Mesenchymal stem cell (in vitro differentiated cells and primary cell): ENCODE results near the gene LGALS8.
A peak's percentile ranks its signal among the peaks of the same experiment; 100 is the strongest.

Source experiments
- DNase-seq: peaks from one replicate; pipeline ENCODE4 v3.0.0-alpha.2; 2013
- H2AFZ ChIP-seq: one replicate; pipeline ENCODE4 v1.6.1; 2013; ENCODE audit warnings: low read depth, mild to moderate bottlenecking, control low read depth, inconsistent platforms, low read length, moderate library complexity
- H2AK5ac ChIP-seq: 2 replicates; pipeline ENCODE4 v1.6.1; 2013; ENCODE audit warnings: low read length, moderate library complexity, mild to moderate bottlenecking, inconsistent platforms; ENCODE audit not compliant: severe bottlenecking
- H2BK120ac ChIP-seq: one replicate; pipeline ENCODE4 v1.6.1; 2013; ENCODE audit warnings: low read depth, mild to moderate bottlenecking, inconsistent platforms, low read length, moderate library complexity
- H2BK12ac ChIP-seq, 2 experiments: one replicate each; pipeline ENCODE4 v1.6.1; 2013; ENCODE audit warnings: inconsistent platforms in 2 of 2, low read length in 2 of 2, mild to moderate bottlenecking in 2 of 2, moderate library complexity in 2 of 2, control low read depth in 1 of 2
- H2BK15ac ChIP-seq: one replicate; pipeline ENCODE4 v1.6.1; 2013; ENCODE audit warnings: mild to moderate bottlenecking, low read depth, inconsistent platforms; ENCODE audit not compliant: poor library complexity, severe bottlenecking
- H2BK5ac ChIP-seq: 2 replicates; pipeline ENCODE4 v1.6.1; 2013; ENCODE audit warnings: low read depth, mild to moderate bottlenecking, low read length, control low read depth, inconsistent platforms; ENCODE audit not compliant: poor library complexity, severe bottlenecking
- H3K14ac ChIP-seq, 2 experiments: one replicate each; pipeline ENCODE4 v1.6.1; 2013; ENCODE audit warnings: inconsistent platforms in 2 of 2, low read length in 2 of 2, control low read depth in 1 of 2, mild to moderate bottlenecking in 1 of 2, moderate library complexity in 1 of 2
- H3K18ac ChIP-seq, 2 experiments: one replicate each; pipeline ENCODE4 v1.6.1; 2013; ENCODE audit warnings: inconsistent platforms in 2 of 2, low read length in 2 of 2, control low read depth in 1 of 2, low read depth in 1 of 2, mild to moderate bottlenecking in 1 of 2
- H3K23ac ChIP-seq, 2 experiments: one replicate each; pipeline ENCODE4 v1.6.1; 2013; ENCODE audit warnings: inconsistent platforms in 2 of 2, low read length in 2 of 2, mild to moderate bottlenecking in 2 of 2, moderate library complexity in 2 of 2, control low read depth in 1 of 2
- H3K27ac ChIP-seq: 2 replicates; pipeline ENCODE4 v1.5.1; 2013; ENCODE audit warnings: mild to moderate bottlenecking, moderate library complexity, low read length, control low read depth, inconsistent platforms; ENCODE audit not compliant: poor library complexity, severe bottlenecking
- H3K27me3 ChIP-seq, 2 experiments: 2 replicates each; pipeline versions ENCODE4 v1.6.1 to v1.7.0; 2013; ENCODE audit warnings: low read length in 2 of 2, mild to moderate bottlenecking in 2 of 2, moderate library complexity in 2 of 2, control low read depth in 1 of 2, inconsistent platforms in 1 of 2; ENCODE audit not compliant: control insufficient read depth in 1 of 2, insufficient read depth in 1 of 2
- H3K36me3 ChIP-seq, 2 experiments: 2 replicates each; pipeline versions ENCODE4 v1.6.1 to v1.7.0; 2013; ENCODE audit warnings: low read length in 2 of 2, control low read depth in 1 of 2, inconsistent platforms in 1 of 2, low read depth in 1 of 2, mild to moderate bottlenecking in 1 of 2; ENCODE audit not compliant: insufficient read depth in 2 of 2, control insufficient read depth in 1 of 2
- H3K4ac ChIP-seq, 2 experiments: one replicate each; pipeline ENCODE4 v1.6.1; 2013; ENCODE audit warnings: inconsistent platforms in 2 of 2, low read length in 2 of 2, mild to moderate bottlenecking in 2 of 2, moderate library complexity in 2 of 2, control low read depth in 1 of 2, low read depth in 1 of 2
- H3K4me1 ChIP-seq: 2 replicates; pipeline ENCODE4 v1.6.1; 2013; ENCODE audit warnings: low read depth, low read length, control low read depth; ENCODE audit not compliant: control insufficient read depth, insufficient read depth
- H3K4me2 ChIP-seq: 2 replicates; pipeline ENCODE4 v1.6.1; 2013; ENCODE audit warnings: low read length, mild to moderate bottlenecking, inconsistent platforms; ENCODE audit not compliant: poor library complexity, severe bottlenecking
- H3K4me3 ChIP-seq, 2 experiments: 2 replicates each; pipeline versions ENCODE4 v1.5.1 to v1.7.0; 2013; ENCODE audit warnings: low read length in 2 of 2, mild to moderate bottlenecking in 2 of 2, control low read depth in 1 of 2, low read depth in 1 of 2; ENCODE audit not compliant: insufficient read depth in 1 of 2
- H3K79me1 ChIP-seq: replicated peaks from 2 replicates; pipeline ENCODE4 v1.6.1; 2013; ENCODE audit warnings: mild to moderate bottlenecking, control low read depth, low read length, inconsistent platforms; ENCODE audit not compliant: poor library complexity, severe bottlenecking
- H3K9ac ChIP-seq: 2 replicates; pipeline ENCODE4 v1.7.0; 2013; ENCODE audit warnings: mild to moderate bottlenecking, low read length, moderate library complexity
- H3K9me3 ChIP-seq: 2 replicates; pipeline ENCODE4 v1.7.0; 2013; ENCODE audit warnings: mild to moderate bottlenecking, low read length; ENCODE audit not compliant: control insufficient read depth
- H4K8ac ChIP-seq: one replicate; pipeline ENCODE4 v1.6.1; 2013; ENCODE audit warnings: inconsistent platforms, mild to moderate bottlenecking, low read length, moderate library complexity
- H4K91ac ChIP-seq: one replicate; pipeline ENCODE4 v1.6.1; 2013; ENCODE audit warnings: mild to moderate bottlenecking, low read length, inconsistent platforms
- WGBS: methylation state at CpG from one replicate; pipeline ENCODE4 v1.1.7; 2013; ENCODE audit warnings: mixed read lengths; 5-methylcytosine and 5-hydroxymethylcytosine counted together

The LGALS8 gene

GRCh38 chr1:236565530-236565929, 41.7 kb downstream of the LGALS8 start:
- no peak overlapping the region for H3K9ac ChIP-seq
- H3K9me3 ChIP-seq: no peaks in the 10 kb centered on the region
- H3K4me1 ChIP-seq: peaks cover 4% of the 10 kb centered on the region
- H4K8ac ChIP-seq: no peak overlapping the region
- H2BK12ac ChIP-seq: no peak overlapping the region
- no peak overlapping the region for H3K18ac ChIP-seq
- H3K14ac ChIP-seq: no peak overlapping the region
- H2AK5ac ChIP-seq: no peak overlapping the region
- no peak overlapping the region for H4K91ac ChIP-seq
- no peaks in the 10 kb centered on the region for H3K27me3 ChIP-seq
- H3K4me3 ChIP-seq: no peak overlapping the region
- H2BK15ac ChIP-seq: no peak overlapping the region
- peaks cover 4% of the 10 kb centered on the region for H3K79me1 ChIP-seq
- DNase-seq: no peak
- H3K4me2 ChIP-seq: no peak overlapping the region
- H3K4ac ChIP-seq: no peak overlapping the region
- peaks cover 26 to 96% of the 10 kb centered on the region in 2 experiments for H3K36me3 ChIP-seq
- no peak overlapping the region for H2BK120ac ChIP-seq
- H2BK5ac ChIP-seq: no peak overlapping the region
- peak overlapping the region; percentile 76 for H3K27ac ChIP-seq
- no peak overlapping the region for H2AFZ ChIP-seq
- H3K23ac ChIP-seq: no peak overlapping the region
- WGBS: no CpG with 5 or more reads among the region's 5 CpGs

DNA sequence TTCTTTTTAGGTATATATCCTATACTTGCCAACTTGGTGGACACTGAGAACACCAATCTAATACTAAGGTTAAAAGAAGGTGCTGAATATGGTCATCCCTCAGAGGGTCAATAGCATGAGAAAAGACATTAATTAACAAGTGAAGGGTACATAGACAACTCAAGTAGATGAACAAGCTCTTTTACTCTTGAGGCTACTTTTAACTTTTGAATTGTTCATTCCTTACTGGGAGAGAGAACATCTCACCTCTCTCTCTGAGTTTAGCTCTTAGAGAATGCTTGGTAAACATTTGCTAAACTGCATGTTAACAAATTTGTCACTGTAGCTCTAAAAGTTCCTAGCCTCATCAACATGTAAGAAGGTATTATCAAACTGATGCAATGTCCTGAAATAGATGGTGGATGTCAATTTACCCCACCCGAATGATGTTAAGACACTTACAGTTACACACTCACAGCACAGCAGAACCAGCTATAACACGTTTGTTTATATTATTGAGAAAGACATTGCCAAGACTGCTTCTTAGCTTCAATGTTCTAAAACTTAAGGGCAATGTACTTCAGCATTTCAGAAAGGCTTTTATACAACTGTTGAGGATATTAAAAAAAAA, 44.6 kb downstream of the LGALS8 start:
- Histone ChIP-seq H3K4me2 (no peak overlapping the region), H3K27ac (no peak overlapping the region), H2BK15ac (no peak overlapping the region), H3K14ac (no peak overlapping the region), H3K4me3 (no peak overlapping the region), H3K36me3 (peaks cover 29 to 97% of the 10 kb centered on the region in 2 experiments), H4K8ac (no peak overlapping the region), H2AFZ (no peak overlapping the region), H4K91ac (no peak overlapping the region), H2AK5ac (no peak overlapping the region), H3K9me3 (no peaks in the 10 kb centered on the region), H3K79me1 (peaks cover 5% of the 10 kb centered on the region), H3K18ac (no peak overlapping the region), H3K27me3 (no peaks in the 10 kb centered on the region), H3K23ac (no peak overlapping the region), H2BK5ac (no peak overlapping the region), H3K4me1 (peaks cover 4% of the 10 kb centered on the region), H2BK12ac (no peak overlapping the region), H3K4ac (no peak overlapping the region), H3K9ac (no peak overlapping the region), H2BK120ac (no peak overlapping the region)
- peak; percentile 51 for DNase-seq
- WGBS: 90% methylated on average over 2 of the region's 2 CpGs

GRCh38 chr1:236575523-236575922, 51.7 kb downstream of the LGALS8 start:
- peak overlapping the region; percentile 43 for H3K27ac ChIP-seq
- no peak overlapping the region for H3K18ac ChIP-seq
- H2AK5ac ChIP-seq: no peak overlapping the region
- no peaks in the 10 kb centered on the region for H3K4me1 ChIP-seq
- no peak overlapping the region for H3K14ac ChIP-seq
- H3K27me3 ChIP-seq: no peaks in the 10 kb centered on the region
- no peak overlapping the region for H2BK12ac ChIP-seq
- WGBS: no CpG with 5 or more reads among the region's 3 CpGs
- no peak overlapping the region for H2BK120ac ChIP-seq
- peaks cover 5% of the 10 kb centered on the region for H3K79me1 ChIP-seq
- H4K8ac ChIP-seq: no peak overlapping the region
- no peak overlapping the region for H3K4me3 ChIP-seq
- no peak overlapping the region for H3K4ac ChIP-seq
- H3K9ac ChIP-seq: no peak overlapping the region
- no peak overlapping the region for H2BK15ac ChIP-seq
- H3K23ac ChIP-seq: no peak overlapping the region
- no peak overlapping the region for H4K91ac ChIP-seq
- peaks cover 9 to 97% of the 10 kb centered on the region in 2 experiments for H3K36me3 ChIP-seq
- H2BK5ac ChIP-seq: no peak overlapping the region
- H3K4me2 ChIP-seq: no peak overlapping the region
- DNase-seq: peak; percentile 55
- H2AFZ ChIP-seq: no peak overlapping the region
- H3K9me3 ChIP-seq: no peaks in the 10 kb centered on the region

GRCh38 chr1:236576004-236576403, 52.2 kb downstream of the LGALS8 start:
- H3K18ac ChIP-seq: no peak overlapping the region
- H3K4me1 ChIP-seq: no peaks in the 10 kb centered on the region
- 23% methylated on average over 2 of the region's 2 CpGs for WGBS

More at GRCh38 chr1:236576004-236576403, 52.2 kb downstream of the LGALS8 start:
- Histone ChIP-seq H2BK12ac (no peak overlapping the region), H3K9ac (no peak overlapping the region), H2BK5ac (no peak overlapping the region), H3K9me3 (no peaks in the 10 kb centered on the region), H2AFZ (no peak overlapping the region), H3K36me3 (peaks cover 9 to 94% of the 10 kb centered on the region in 2 experiments), H3K79me1 (peaks cover 5% of the 10 kb centered on the region), H4K8ac (no peak overlapping the region), H2BK15ac (no peak overlapping the region), H3K14ac (no peak overlapping the region), H3K4me2 (no peak overlapping the region), H3K23ac (no peak overlapping the region), H3K27ac (no peak overlapping the region), H3K27me3 (no peaks in the 10 kb centered on the region), H4K91ac (no peak overlapping the region), H2BK120ac (no peak overlapping the region), H2AK5ac (no peak overlapping the region), H3K4me3 (no peak overlapping the region), H3K4ac (no peak overlapping the region)
- peak; percentile 49 for DNase-seq
